Measurements from ENCODE around the gene CX3CL1.

Gene CX3CL1

DNA sequence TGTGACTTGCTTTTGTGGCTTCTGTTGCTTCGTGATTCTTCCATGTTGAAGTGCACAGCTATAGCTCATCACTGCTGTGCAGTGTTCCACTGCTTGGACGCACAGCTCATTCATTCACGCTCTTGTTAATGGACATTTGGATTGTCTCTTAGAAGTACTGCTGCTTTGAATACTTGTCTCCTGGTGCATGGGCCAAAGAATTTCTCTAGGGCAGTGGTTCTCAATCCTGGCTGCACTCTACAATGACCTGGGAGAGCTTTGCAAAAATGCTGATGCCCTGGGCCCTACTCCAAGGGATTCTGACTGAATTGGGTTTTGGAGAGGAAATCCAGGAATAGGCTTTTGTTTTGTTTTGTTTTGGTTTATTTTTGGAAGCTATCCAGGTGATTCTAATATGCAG, 52.3 kb downstream of the CX3CL1 start:
- H3K9me3 ChIP-seq (ENCODE audit: low read depth, low read length) = no peaks in the 10 kb centered on the region
- H3K27ac ChIP-seq = no peak overlapping the region
- no peak overlapping the region for H3K9ac ChIP-seq (ENCODE audit: insufficient read length)
- H3K36me3 ChIP-seq (ENCODE audit: insufficient read depth, low read length) = no peaks in the 10 kb centered on the region; the same call in 1 of the 2 replicates
- TF ChIP-seq EZH2 (IDR thresholded peaks at IDR 0.05) = no peak
- TF ChIP-seq POLR2AphosphoS5 (IDR thresholded peaks at IDR 0.05; ENCODE audit: borderline replicate concordance, low read depth, low read length) = no peak
- no peak for TF ChIP-seq FOXP2 (optimal IDR thresholded peaks at IDR 0.05; ENCODE audit: control extremely low read depth, extremely low read length, insufficient read depth)
- no peak overlapping the region for H3K4me3 ChIP-seq
- DNase-seq (ENCODE audit: low read depth, low spot score) = no peak

DNA sequence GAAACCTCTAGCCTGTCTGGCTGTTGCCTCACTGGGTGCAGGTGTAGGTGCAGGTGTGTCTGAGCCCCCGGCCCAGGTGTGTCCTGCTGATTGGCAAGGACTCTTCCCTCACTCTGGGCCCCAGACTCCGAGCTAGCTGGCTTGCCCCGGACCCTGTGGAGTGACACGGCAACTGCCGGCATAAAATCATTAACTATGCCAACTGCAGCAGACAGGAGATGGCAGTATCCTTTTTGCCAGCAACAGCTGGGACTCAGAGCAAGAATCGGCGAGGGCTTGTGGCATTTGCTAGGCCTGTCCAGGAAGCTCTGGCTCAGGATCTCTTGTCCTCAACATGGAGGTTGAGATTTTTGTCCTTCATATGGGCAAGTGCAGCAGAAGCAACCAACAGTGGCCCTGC, 54.1 kb downstream of the CX3CL1 start:
- Histone ChIP-seq H3K27ac (no peak overlapping the region), H3K9ac (ENCODE audit: insufficient read length) (no peak overlapping the region), H3K4me3 (no peak overlapping the region), H3K9me3 (ENCODE audit: low read depth, low read length) (no peaks in the 10 kb centered on the region), H3K36me3 (ENCODE audit: insufficient read depth, low read length) (peaks cover 5% of the 10 kb centered on the region; the same call in 1 of the 2 replicates)
- no peak for TF ChIP-seq FOXP2 (optimal IDR thresholded peaks at IDR 0.05; ENCODE audit: control extremely low read depth, extremely low read length, insufficient read depth)
- no peak for TF ChIP-seq POLR2AphosphoS5 (IDR thresholded peaks at IDR 0.05; ENCODE audit: borderline replicate concordance, low read depth, low read length)
- TF ChIP-seq EZH2 (IDR thresholded peaks at IDR 0.05) = no peak
- no peak for DNase-seq (ENCODE audit: low read depth, low spot score)

DNA sequence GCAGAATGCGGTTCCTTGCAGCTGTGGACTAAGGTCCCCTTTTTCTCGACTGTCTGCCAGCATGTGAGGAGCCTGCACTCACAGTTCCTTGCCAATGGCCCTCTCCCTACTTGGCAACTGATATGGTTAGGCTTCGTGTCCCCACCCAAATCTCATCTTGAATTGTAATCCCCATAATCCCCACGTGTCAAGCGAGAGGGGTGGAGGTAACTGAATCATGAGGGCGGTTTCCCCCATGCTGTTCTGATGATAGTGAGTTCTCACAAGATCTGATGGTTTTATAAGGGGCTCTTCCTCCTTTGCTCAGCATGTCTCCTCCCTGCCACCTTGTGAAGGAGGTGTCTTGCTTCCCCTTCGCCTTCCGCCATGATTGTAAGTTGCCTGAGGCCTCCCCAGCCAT, 55.0 kb downstream of the CX3CL1 start:
- Histone ChIP-seq H3K9me3 (ENCODE audit: low read depth, low read length) (no peaks in the 10 kb centered on the region), H3K9ac (ENCODE audit: insufficient read length) (no peak overlapping the region), H3K4me3 (no peak overlapping the region), H3K27ac (no peak overlapping the region), H3K36me3 (ENCODE audit: insufficient read depth, low read length) (peaks cover 6% of the 10 kb centered on the region; the same call in 1 of the 2 replicates)
- TF ChIP-seq FOXP2 (optimal IDR thresholded peaks at IDR 0.05; ENCODE audit: control extremely low read depth, extremely low read length, insufficient read depth) (no peak), POLR2AphosphoS5 (IDR thresholded peaks at IDR 0.05; ENCODE audit: borderline replicate concordance, low read depth, low read length) (no peak), EZH2 (IDR thresholded peaks at IDR 0.05) (no peak)
- DNase-seq (ENCODE audit: low read depth, low spot score) = no peak

DNA sequence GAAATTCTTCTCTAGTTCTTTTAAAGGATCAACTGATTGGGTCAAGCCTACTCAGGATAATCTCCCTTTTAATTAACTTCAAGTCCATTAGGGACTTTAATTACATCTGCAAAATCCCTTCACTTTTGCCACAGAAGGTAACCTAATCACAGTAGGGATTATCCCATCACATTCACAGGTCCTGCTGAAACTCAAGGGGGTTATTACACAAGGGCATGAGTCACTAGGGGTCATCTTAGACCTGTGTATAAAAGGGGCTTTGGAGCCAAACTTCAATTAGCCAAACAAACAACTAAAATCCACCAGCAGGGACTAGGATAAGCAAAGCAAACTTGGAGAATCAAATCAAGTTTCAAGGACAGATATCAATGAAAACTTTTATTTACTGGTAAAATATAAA, 55.5 kb downstream of the CX3CL1 start:
- Histone ChIP-seq H3K9ac (ENCODE audit: insufficient read length) (no peak overlapping the region), H3K4me3 (no peak overlapping the region), H3K36me3 (ENCODE audit: insufficient read depth, low read length) (peaks cover 10% of the 10 kb centered on the region; the same call in 1 of the 2 replicates), H3K9me3 (ENCODE audit: low read depth, low read length) (no peaks in the 10 kb centered on the region), H3K27ac (no peak overlapping the region)
- TF ChIP-seq EZH2 (IDR thresholded peaks at IDR 0.05) (no peak), FOXP2 (optimal IDR thresholded peaks at IDR 0.05; ENCODE audit: control extremely low read depth, extremely low read length, insufficient read depth) (no peak), POLR2AphosphoS5 (IDR thresholded peaks at IDR 0.05; ENCODE audit: borderline replicate concordance, low read depth, low read length) (no peak)
- no peak for DNase-seq (ENCODE audit: low read depth, low spot score)

DNA sequence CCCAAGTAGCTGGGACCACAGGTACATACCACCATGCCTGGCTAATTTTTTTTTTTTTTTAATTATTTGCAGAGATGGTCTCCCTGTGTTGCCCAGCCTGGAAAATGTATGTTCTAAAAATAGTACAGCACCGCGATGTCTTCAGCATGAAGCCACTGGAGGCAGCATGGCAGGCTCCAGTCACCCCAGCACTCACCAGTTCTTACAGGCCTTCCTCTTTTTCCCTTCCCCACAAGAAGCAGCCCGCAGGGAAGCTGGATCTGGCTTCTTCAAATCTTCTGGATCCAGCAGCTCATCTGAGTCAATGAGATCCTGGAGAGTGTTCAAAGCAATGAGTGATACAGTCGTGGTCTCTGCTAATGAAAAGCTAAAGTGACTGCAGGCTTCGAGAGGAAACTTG, 58.7 kb downstream of the CX3CL1 start:
- H3K27ac ChIP-seq = no peak overlapping the region
- no peak for DNase-seq (ENCODE audit: low read depth, low spot score)
- no peak overlapping the region for H3K9ac ChIP-seq (ENCODE audit: insufficient read length)
- H3K9me3 ChIP-seq (ENCODE audit: low read depth, low read length) = no peaks in the 10 kb centered on the region
- peaks cover 26% of the 10 kb centered on the region; the same call in 1 of the 2 replicates for H3K36me3 ChIP-seq (ENCODE audit: insufficient read depth, low read length)
- no peak overlapping the region for H3K4me3 ChIP-seq
- TF ChIP-seq EZH2 (IDR thresholded peaks at IDR 0.05) = no peak
- TF ChIP-seq FOXP2 (optimal IDR thresholded peaks at IDR 0.05; ENCODE audit: control extremely low read depth, extremely low read length, insufficient read depth) = no peak
- no peak for TF ChIP-seq POLR2AphosphoS5 (IDR thresholded peaks at IDR 0.05; ENCODE audit: borderline replicate concordance, low read depth, low read length)

DNA sequence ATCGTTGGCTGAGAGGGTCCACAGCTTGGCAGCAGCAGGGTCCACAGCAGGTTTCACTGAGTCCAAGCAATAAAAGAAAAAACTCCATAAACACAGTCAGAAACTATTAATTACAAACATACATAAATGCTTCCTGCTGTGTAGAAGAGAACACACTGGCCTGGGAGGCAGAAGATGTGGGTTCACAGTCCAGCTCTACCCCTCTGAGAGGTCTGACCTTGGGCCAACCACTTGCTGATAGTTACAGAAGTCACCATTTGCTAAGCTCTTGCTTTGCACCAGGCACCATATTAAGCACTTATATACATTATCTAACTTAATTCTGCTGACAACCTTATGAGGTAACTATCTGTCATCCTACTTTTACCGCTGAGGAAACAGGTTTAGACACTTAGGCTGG, 60.2 kb downstream of the CX3CL1 start:
- TF ChIP-seq FOXP2 (optimal IDR thresholded peaks at IDR 0.05; ENCODE audit: control extremely low read depth, extremely low read length, insufficient read depth) (no peak), POLR2AphosphoS5 (IDR thresholded peaks at IDR 0.05; ENCODE audit: borderline replicate concordance, low read depth, low read length) (no peak), EZH2 (IDR thresholded peaks at IDR 0.05) (no peak)
- DNase-seq (ENCODE audit: low read depth, low spot score) = no peak
- Histone ChIP-seq H3K27ac (no peak overlapping the region), H3K36me3 (ENCODE audit: insufficient read depth, low read length) (peaks cover 28% of the 10 kb centered on the region; the same call in 1 of the 2 replicates), H3K9me3 (ENCODE audit: low read depth, low read length) (no peaks in the 10 kb centered on the region), H3K9ac (ENCODE audit: insufficient read length) (no peak overlapping the region), H3K4me3 (no peak overlapping the region)

DNA sequence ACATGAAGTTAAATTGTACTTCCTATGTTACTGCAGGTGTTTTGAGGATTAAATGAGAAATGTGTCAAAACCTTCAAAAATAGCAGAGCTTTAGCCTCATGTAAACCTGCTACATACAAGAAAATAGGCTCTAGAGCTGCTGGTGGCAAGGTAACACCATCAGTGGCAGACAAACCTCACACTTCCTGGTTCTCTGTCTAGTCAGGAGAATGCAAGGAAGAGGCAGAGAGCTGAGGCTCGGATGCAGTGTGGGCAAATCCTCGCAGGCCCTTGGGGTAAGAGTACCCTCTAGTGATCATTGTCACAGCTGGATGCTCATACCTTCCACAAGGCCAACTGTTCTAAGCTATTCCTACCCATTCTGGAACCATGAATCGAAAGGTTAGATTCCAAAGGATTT, 60.7 kb downstream of the CX3CL1 start:
- Histone ChIP-seq H3K36me3 (ENCODE audit: insufficient read depth, low read length) (peaks cover 28% of the 10 kb centered on the region; the same call in 1 of the 2 replicates), H3K9ac (ENCODE audit: insufficient read length) (no peak overlapping the region), H3K27ac (no peak overlapping the region), H3K9me3 (ENCODE audit: low read depth, low read length) (no peaks in the 10 kb centered on the region), H3K4me3 (no peak overlapping the region)
- no peak for DNase-seq (ENCODE audit: low read depth, low spot score)
- TF ChIP-seq FOXP2 (optimal IDR thresholded peaks at IDR 0.05; ENCODE audit: control extremely low read depth, extremely low read length, insufficient read depth) (no peak), POLR2AphosphoS5 (IDR thresholded peaks at IDR 0.05; ENCODE audit: borderline replicate concordance, low read depth, low read length) (no peak)

DNA sequence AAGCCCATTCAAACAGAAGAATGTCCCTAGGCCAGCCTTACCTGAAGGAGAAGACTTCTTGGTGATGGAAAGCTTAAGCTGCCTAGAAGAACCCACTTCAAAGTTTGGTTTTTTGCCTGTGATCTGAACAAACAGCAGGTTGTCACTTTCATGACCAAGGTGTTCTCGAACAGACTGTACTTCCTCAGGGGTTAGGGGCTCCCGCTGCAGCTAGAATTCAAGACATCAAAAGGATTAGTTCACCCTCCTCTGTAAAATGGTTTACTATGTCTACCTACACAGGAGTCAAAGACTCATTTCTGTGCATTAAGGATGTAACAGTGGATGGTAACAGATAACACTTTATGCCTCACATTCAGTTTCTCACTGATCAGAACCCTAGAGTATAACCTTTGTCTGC, 61.7 kb downstream of the CX3CL1 start:
- TF ChIP-seq FOXP2 (optimal IDR thresholded peaks at IDR 0.05; ENCODE audit: control extremely low read depth, extremely low read length, insufficient read depth) (no peak), POLR2AphosphoS5 (IDR thresholded peaks at IDR 0.05; ENCODE audit: borderline replicate concordance, low read depth, low read length) (no peak), EZH2 (IDR thresholded peaks at IDR 0.05) (no peak)
- H3K9ac ChIP-seq (ENCODE audit: insufficient read length) = no peak overlapping the region
- peaks cover 32% of the 10 kb centered on the region; the same call in 1 of the 2 replicates for H3K36me3 ChIP-seq (ENCODE audit: insufficient read depth, low read length)
- H3K9me3 ChIP-seq (ENCODE audit: low read depth, low read length) = no peaks in the 10 kb centered on the region
- H3K4me3 ChIP-seq = no peak overlapping the region
- no peak for DNase-seq (ENCODE audit: low read depth, low spot score)
- H3K27ac ChIP-seq = no peak overlapping the region

Measured in SK-N-MC (cell line).